Activated CD8-positive, alpha-beta T cell treated with anti-CD3 and anti-CD28 coated beads for 36 hours (primary cell): ENCODE measurements around the gene SLC35B4. TPM values are rescaled to one million over a fixed set of nuclear protein-coding genes. Genes with fewer than 3 reads are reported as not detected.

Source experiments
- ATAC-seq: fragments of 200-7000 bp; cut with Tn5 transposase; one replicate; pipeline ENCODE4 v1.10.0; 2021; ENCODE audit warnings: mild to moderate bottlenecking, moderate library complexity
- CTCF ChIA-PET: fragments of 350-600 bp; sonication (Branson Sonifier 250); formaldehyde crosslinking; loops from one replicate; lab custom pipeline; 2021; ENCODE audit warnings: antibody characterized with exemption; lab: Charles Lee
- POLR2A ChIA-PET: fragments of 350-600 bp; sonication (Branson Sonifier 250); formaldehyde crosslinking; loops from one replicate; lab custom pipeline; 2021; ENCODE audit warnings: antibody characterized with exemption; lab: Charles Lee
- DNase-seq: peaks from one replicate; pipeline ENCODE4 v3.0.0-alpha.2; 2020
- H3K27ac Mint-ChIP-seq: one replicate; pipeline ENCODE4 v1.8.0; 2021; ENCODE audit warnings: mild to moderate bottlenecking, mixed read lengths
- H3K27me3 Mint-ChIP-seq: one replicate; pipeline ENCODE4 v1.8.0; 2021; ENCODE audit warnings: mixed read lengths
- H3K36me3 Mint-ChIP-seq: one replicate; pipeline ENCODE4 v1.8.0; 2021; ENCODE audit warnings: low read depth, mixed read lengths
- H3K4me1 Mint-ChIP-seq: one replicate; pipeline ENCODE4 v1.8.0; 2021; ENCODE audit warnings: low read depth, mixed read lengths
- H3K4me3 Mint-ChIP-seq: one replicate; pipeline ENCODE4 v1.8.0; 2021; ENCODE audit warnings: mild to moderate bottlenecking, moderate library complexity, mixed read lengths
- H3K9me3 Mint-ChIP-seq: one replicate; pipeline ENCODE4 v1.8.0; 2021; ENCODE audit warnings: mixed read lengths
- CTCF ChIP-seq: fragments of 200-600 bp; IDR thresholded peaks from one replicate; pipeline ENCODE4 v1.8.0; 2022; ENCODE audit warnings: antibody characterized with exemption, mild to moderate bottlenecking
- intact Hi-C: fragments of 100-400 bp; cut with micrococcal nuclease; formaldehyde crosslinking; loops from one replicate; pipeline ENCODE4 v1.10.0; 2022
- total RNA-seq, 2 experiments: library from RNA; stranded (reverse); gene quantifications; one replicate each; pipeline ENCODE4 v1.2.3, GENCODE V29; 2021

Gene SLC35B4
- total RNA-seq, 2 experiments from 2014 or later: 11.7 to 13.7 TPM

GRCh38 chr7:134334408-134334807 is 17.7 kb upstream of the SLC35B4 start:
- Mint-ChIP-seq H3K4me1 (no peaks in the 10 kb centered on the region), H3K27me3 (peaks cover 12% of the 10 kb centered on the region), H3K27ac (no peak overlapping the region), H3K4me3 (no peak overlapping the region), H3K36me3 (no peaks in the 10 kb centered on the region), H3K9me3 (no peaks in the 10 kb centered on the region)
- DNase-seq (no peak), ATAC-seq (no peak)
- CTCF ChIA-PET: no interaction called here
- intact Hi-C loops: no loop called here
- POLR2A ChIA-PET: no interaction called here
- TF ChIP-seq CTCF: no peak

GRCh38 chr7:134333943-134334342 is 17.2 kb upstream of the SLC35B4 start:
- ChIA-PET CTCF (no interaction called here), POLR2A (no interaction called here)
- Mint-ChIP-seq H3K4me3 (no peak overlapping the region), H3K27me3 (peaks cover 12% of the 10 kb centered on the region), H3K9me3 (no peaks in the 10 kb centered on the region), H3K36me3 (no peaks in the 10 kb centered on the region), H3K4me1 (no peaks in the 10 kb centered on the region), H3K27ac (no peak overlapping the region)
- TF ChIP-seq CTCF: no peak
- no peak for ATAC-seq
- intact Hi-C loops: no loop called here
- DNase-seq: no peak

- peaks cover 12% of the 10 kb centered on the region for H3K27me3 Mint-ChIP-seq
- ChIA-PET POLR2A (interaction anchor here (1.5 kb wide), 1 partner anchor 16 kb away, joined by 5 read pairs; the partner anchor contains the start of gene SLC35B4), CTCF (no interaction called here)
- no peak overlapping the region for H3K27ac Mint-ChIP-seq
- ATAC-seq (no peak), DNase-seq (no peak)
- H3K4me3 Mint-ChIP-seq: no peak overlapping the region
- H3K9me3 Mint-ChIP-seq: no peaks in the 10 kb centered on the region
- TF ChIP-seq CTCF: no peak
- no peaks in the 10 kb centered on the region for H3K36me3 Mint-ChIP-seq
- intact Hi-C loops: no loop called here
- H3K4me1 Mint-ChIP-seq: no peaks in the 10 kb centered on the region
These were observed 16.2 kb upstream of the SLC35B4 start for GRCh38 chr7:134332892-134333291.

- Mint-ChIP-seq H3K27me3 (peaks cover 12% of the 10 kb centered on the region), H3K36me3 (no peaks in the 10 kb centered on the region), H3K4me1 (no peaks in the 10 kb centered on the region), H3K9me3 (no peaks in the 10 kb centered on the region), H3K4me3 (no peak overlapping the region), H3K27ac (no peak overlapping the region)
- intact Hi-C loops: no loop called here
- ChIA-PET POLR2A (interaction anchor here (1.5 kb wide), 1 partner anchor 15 kb away, joined by 3 read pairs; the partner anchor contains the start of gene SLC35B4), CTCF (no interaction called here)
- no peak for DNase-seq
- TF ChIP-seq CTCF: no peak
- no peak for ATAC-seq
These were observed 14.7 kb upstream of the SLC35B4 start for GRCh38 chr7:134331393-134331792.

GRCh38 chr7:134330974-134331373 is 14.2 kb upstream of the SLC35B4 start:
- H3K9me3 Mint-ChIP-seq: no peaks in the 10 kb centered on the region
- no peak overlapping the region for H3K4me3 Mint-ChIP-seq
- CTCF ChIA-PET: no interaction called here
- intact Hi-C loops: no loop called here
- no peak overlapping the region for H3K27ac Mint-ChIP-seq
- H3K4me1 Mint-ChIP-seq: no peaks in the 10 kb centered on the region
- DNase-seq (no peak), ATAC-seq (no peak)
- POLR2A ChIA-PET: interaction anchor here (1.5 kb wide), 1 partner anchor 14 kb away, joined by 3 read pairs; the partner anchor contains the start of gene SLC35B4
- TF ChIP-seq CTCF: no peak
- H3K36me3 Mint-ChIP-seq: no peaks in the 10 kb centered on the region
- H3K27me3 Mint-ChIP-seq: peaks cover 12% of the 10 kb centered on the region
